Uterus (tissue), 4 donors: ENCODE measurements around the gene TSPAN33. TPM values are rescaled to one million over a fixed set of nuclear protein-coding genes. Genes with fewer than 3 reads are reported as not detected.
A peak's percentile ranks its signal among the peaks of the same experiment; 100 is the strongest.

Experiments used
- DNase-seq, 2 donors: peaks; one replicate each; pipeline ENCODE4 v3.0.0-alpha.2; 2019 to 2020
- H3K27ac ChIP-seq, 2 donors: fragments of 200-600 bp; sonication (generic); 1 replicate in 1 of 2; 2 replicates in 1 of 2; pipeline ENCODE4 v1.5.1; 2016 to 2018
- H3K27me3 ChIP-seq, 2 donors: fragments of 200-600 bp; sonication (generic); one replicate each; pipeline ENCODE4 v1.5.1; 2018 to 2019; ENCODE audit warnings: control low read depth in 1 of 2
- H3K36me3 ChIP-seq, 2 donors: fragments of 200-600 bp; sonication (generic); one replicate each; pipeline ENCODE4 v1.5.1; 2019; ENCODE audit warnings: control low read depth in 1 of 2
- H3K4me1 ChIP-seq, 2 donors: fragments of 200-600 bp; sonication (generic); one replicate each; pipeline ENCODE4 v1.5.1; 2018 to 2019; ENCODE audit warnings: control low read depth in 1 of 2
- H3K4me3 ChIP-seq, 2 donors: fragments of 200-600 bp; sonication (generic); 1 replicate in 1 of 2; 2 replicates in 1 of 2; pipeline ENCODE4 v1.5.1; 2018 to 2019; ENCODE audit warnings: mild to moderate bottlenecking in 1 of 2
- H3K9me3 ChIP-seq, 2 donors: fragments of 200-600 bp; sonication (generic); one replicate each; pipeline ENCODE4 v1.5.1; 2019; ENCODE audit warnings: control low read depth in 1 of 2
- CTCF ChIP-seq, 4 experiments: fragments of 200-600 bp in 2 of 4; fragments of 450-650 bp in 2 of 4; sonication (generic) in 2 of 4; IDR thresholded peaks; one replicate each; pipeline ENCODE4 v1.5.1; 2016 to 2019; ENCODE audit warnings: antibody characterized with exemption in 4 of 4, mild to moderate bottlenecking in 2 of 4, moderate library complexity in 1 of 4
- POLR2A ChIP-seq, 2 donors: fragments of 450-650 bp; IDR thresholded peaks; one replicate each; pipeline ENCODE4 v1.6.1; 2016; ENCODE audit warnings: antibody characterized with exemption in 2 of 2, mild to moderate bottlenecking in 1 of 2, moderate library complexity in 1 of 2
- intact Hi-C: fragments of 100-400 bp; cut with DNase I; formaldehyde crosslinking; loops from one replicate; pipeline ENCODE4 v1.15.1; 2023; ENCODE audit warnings: low total_unique reads
- total RNA-seq, 4 donors: library from RNA; depleted of rRNA in 3 of 4; stranded (reverse); fragments of >200 nt in 3 of 4; gene quantifications; one replicate each; pipeline versions ENCODE4 v1.1.0 to v1.2.4, GENCODE V29; 2014 to 2023
- donor health status: DM: yes; HTN: yes; CAD: no.

TSPAN33 gene
- total RNA-seq, 4 donors from 2014 or later = 3.9 to 7.0 TPM; not detected in 2

DNA sequence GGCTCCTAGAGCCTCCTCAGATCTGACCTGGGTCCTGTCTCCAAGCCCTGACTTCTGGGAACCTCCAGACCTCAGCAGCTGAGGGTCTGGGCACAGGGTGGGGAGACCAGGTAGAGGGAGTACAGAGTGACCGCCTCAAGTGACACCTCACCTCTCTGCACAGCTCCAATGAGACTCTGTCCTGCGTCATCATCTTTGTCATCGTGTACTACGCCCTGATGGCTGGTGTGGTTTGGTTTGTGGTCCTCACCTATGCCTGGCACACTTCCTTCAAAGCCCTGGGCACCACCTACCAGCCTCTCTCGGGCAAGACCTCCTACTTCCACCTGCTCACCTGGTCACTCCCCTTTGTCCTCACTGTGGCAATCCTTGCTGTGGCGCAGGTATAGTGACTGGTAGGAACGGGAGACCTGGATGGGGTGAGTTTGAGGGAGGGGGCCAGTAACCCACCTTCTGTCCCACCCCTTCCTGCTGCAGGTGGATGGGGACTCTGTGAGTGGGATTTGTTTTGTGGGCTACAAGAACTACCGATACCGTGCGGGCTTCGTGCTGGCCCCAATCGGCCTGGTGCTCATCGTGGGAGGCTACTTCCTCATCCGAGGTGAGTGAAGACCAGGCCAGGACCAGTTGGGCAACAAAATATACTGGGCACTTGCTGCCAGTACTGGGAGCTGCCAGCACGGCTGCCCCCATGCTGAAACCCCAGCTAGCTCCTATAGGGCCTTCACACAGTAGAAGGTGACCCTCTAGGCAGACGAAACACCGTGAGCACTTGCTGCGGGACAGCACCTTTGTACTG, 61.7 kb downstream of the TSPAN33 start:
- H3K4me3 ChIP-seq = no peak overlapping the region
- no peak for DNase-seq
- no peaks in the 10 kb centered on the region for H3K27me3 ChIP-seq
- H3K9me3 ChIP-seq = no peaks in the 10 kb centered on the region
- TF ChIP-seq CTCF (IDR thresholded peaks at IDR 0.05) (no peak), POLR2A (IDR thresholded peaks at IDR 0.05) (no peak)
- intact Hi-C loops = no loop called here
- H3K27ac ChIP-seq = no peak overlapping the region
- H3K36me3 ChIP-seq = no peaks in the 10 kb centered on the region
- no peaks in the 10 kb centered on the region for H3K4me1 ChIP-seq

- Histone ChIP-seq H3K4me1 (no peaks in the 10 kb centered on the region), H3K27me3 (no peaks in the 10 kb centered on the region), H3K27ac (no peak overlapping the region), H3K9me3 (no peaks in the 10 kb centered on the region), H3K36me3 (no peaks in the 10 kb centered on the region), H3K4me3 (no peak overlapping the region)
- no peak for TF ChIP-seq POLR2A (IDR thresholded peaks at IDR 0.05)
- no peak for TF ChIP-seq CTCF (IDR thresholded peaks at IDR 0.05)
- intact Hi-C loops = no loop called here
- DNase-seq = no peak
Measured at GRCh38 chr7:129208667-129209066, 64.2 kb downstream of the TSPAN33 start.

- H3K9me3 ChIP-seq = no peaks in the 10 kb centered on the region
- no peak overlapping the region for H3K4me3 ChIP-seq
- no peaks in the 10 kb centered on the region for H3K4me1 ChIP-seq
- no peak overlapping the region for H3K27ac ChIP-seq
- intact Hi-C loops = no loop called here
- no peaks in the 10 kb centered on the region for H3K36me3 ChIP-seq
- H3K27me3 ChIP-seq = no peaks in the 10 kb centered on the region
- TF ChIP-seq POLR2A (IDR thresholded peaks at IDR 0.05) (no peak), CTCF (IDR thresholded peaks at IDR 0.05) (no peak)
- DNase-seq = no peak
Measured at GRCh38 chr7:129209067-129209926, 64.8 kb downstream of the TSPAN33 start.

GRCh38 chr7:129210256-129210988, 65.9 kb downstream of the TSPAN33 start:
- H3K27ac ChIP-seq = no peak overlapping the region
- H3K36me3 ChIP-seq = no peaks in the 10 kb centered on the region
- intact Hi-C loops = loop anchor here (5.0 kb wide), 1 partner anchor 48 kb away; no protein-coding TSS in a partner anchor
- no peaks in the 10 kb centered on the region for H3K4me1 ChIP-seq
- no peak for TF ChIP-seq POLR2A (IDR thresholded peaks at IDR 0.05)
- TF ChIP-seq CTCF (IDR thresholded peaks at IDR 0.05) = peak; percentile 78 to 83 (median 80)
- no peaks in the 10 kb centered on the region for H3K9me3 ChIP-seq
- H3K27me3 ChIP-seq = no peaks in the 10 kb centered on the region
- H3K4me3 ChIP-seq = no peak overlapping the region
- DNase-seq = peak; percentile 74 to 77
